Ecto neural progenitor cell (in vitro differentiated cells): ENCODE results near the gene RNF220.

ENCODE experiments used
- DNase-seq: peaks from one replicate; pipeline ENCODE4 v3.0.0-alpha.2; 2018; ENCODE audit warnings: low spot score

RNF220 gene

GRCh38 chr1:44611419-44611818, 206.4 kb downstream of the RNF220 start:
- no peak for DNase-seq

DNA sequence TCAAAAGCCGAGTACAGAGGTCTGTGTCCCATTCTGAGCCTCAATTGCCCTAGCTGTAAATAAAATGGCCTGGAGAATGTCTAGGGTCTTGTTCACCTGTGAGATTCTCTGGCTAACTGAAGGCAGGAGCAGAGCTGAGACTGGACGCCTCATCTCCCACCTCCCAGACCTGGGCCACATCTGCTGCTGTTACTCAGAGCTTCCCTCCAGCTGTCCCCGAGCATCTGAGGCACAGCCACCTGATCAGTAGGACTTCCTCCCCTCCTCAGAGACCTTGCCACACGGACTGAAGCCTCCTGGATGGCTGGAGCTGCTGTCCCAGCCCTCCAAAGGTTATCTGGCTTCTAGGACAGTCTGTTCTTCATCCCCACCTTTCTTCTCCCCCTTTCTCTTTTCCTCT, 206.8 kb downstream of the RNF220 start:
- DNase-seq, result no peak

- no peak for DNase-seq
These were observed 208.9 kb downstream of the RNF220 start for GRCh38 chr1:44613941-44614340.

DNA sequence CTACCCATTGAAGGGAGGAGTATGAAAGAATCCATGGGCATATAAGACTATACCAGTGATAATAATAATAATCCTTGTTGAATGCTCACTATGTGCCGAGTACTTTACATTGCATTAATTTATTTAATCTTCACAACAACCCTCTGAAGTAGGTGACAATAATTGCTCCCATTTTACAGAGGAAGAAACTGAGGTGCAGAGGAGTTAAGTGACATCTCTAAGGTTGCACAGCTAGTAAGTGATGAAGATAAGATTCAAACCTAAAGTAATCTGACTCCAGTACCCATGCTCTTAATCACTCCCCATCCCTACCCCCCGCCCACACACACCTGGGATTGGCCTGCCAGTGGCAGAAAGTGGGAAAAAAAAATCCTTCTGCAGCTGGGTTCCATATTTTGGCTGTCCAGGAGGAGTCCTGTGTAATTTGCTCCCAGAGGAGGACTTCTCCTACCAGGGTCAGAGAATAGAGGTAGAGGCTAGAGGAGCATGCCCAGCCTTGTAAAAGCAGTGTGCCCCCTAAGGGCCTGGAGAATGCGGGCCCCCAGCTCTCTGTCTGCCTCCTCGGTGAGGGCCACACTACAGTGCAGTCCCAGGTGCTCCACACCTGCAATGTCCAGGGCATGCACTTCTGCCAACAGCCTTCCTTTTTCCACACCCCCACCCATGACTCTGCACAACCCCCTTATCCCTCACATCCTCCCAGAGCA, 211.4 kb downstream of the RNF220 start:
- DNase-seq, result no peak

DNA sequence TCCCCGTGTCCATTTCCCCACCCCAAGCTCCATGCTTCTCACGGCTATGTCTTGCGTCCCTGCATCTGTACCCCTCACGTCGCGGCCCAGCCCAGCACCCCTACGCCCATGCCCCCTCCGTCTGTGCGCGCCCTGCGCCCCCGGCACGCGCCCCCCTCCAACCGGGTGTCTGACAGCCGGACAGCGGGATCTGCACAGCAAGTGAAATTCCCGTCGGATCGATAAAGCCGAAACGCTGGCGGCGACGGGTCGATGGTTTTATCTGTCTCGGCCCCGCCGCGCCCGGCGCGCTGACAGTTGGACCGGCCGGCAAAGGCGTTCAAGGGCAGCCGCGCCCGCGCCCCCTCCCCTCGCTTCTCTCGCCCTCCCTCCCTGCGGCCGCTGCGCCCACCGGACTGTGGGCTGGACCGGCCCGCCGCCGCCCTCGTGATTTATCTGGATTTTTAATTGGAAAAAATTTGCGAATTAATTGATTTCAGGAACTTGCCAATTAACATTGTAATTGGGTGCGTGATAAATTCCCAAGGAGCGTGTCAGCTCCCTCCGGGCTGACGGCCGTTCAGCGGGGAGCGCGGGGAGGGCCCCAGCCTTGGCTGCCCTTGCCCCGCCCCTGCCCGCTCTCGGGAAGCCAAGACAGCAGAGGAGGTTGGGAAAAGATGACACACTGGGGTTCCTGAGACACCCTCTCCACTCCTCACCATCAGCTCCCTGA, 212.1 kb downstream of the RNF220 start:
- no peak for DNase-seq

- no peak for DNase-seq
These were observed 212.6 kb downstream of the RNF220 start for GRCh38 chr1:44617703-44618029.

DNA sequence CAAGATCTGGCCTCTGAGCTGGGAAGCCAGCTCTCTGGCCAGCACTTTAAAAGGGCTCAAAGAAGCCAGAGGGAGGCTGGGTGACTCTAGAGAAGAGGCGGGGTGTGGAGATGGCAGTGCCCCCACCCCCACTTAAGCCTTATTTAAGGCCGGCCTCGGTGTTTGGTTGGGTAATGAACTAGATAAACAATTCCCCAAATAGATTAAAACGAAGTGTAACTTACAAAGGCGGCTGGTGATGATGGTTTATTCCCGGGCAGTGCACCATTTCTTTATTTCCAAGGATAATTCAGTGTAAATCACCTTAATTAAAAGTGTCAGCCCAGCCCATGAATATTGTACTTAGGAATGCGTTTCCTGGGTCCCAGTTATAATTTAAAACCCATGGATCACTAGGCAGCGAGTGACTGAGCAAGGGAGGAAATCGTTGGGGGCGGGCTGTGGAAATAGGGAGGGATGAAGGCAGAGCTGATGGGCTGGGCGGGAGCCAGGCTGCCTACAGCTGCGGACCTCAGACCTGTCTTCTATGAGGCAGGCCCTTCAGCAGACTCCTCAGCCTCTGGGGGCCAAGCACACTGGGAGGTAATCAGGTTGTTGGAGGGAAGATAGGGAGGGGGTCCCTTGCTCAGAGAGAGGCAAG, 214.3 kb downstream of the RNF220 start:
- no peak for DNase-seq

GRCh38 chr1:44620072-44620471, 215.0 kb downstream of the RNF220 start:
- DNase-seq, result no peak

DNA sequence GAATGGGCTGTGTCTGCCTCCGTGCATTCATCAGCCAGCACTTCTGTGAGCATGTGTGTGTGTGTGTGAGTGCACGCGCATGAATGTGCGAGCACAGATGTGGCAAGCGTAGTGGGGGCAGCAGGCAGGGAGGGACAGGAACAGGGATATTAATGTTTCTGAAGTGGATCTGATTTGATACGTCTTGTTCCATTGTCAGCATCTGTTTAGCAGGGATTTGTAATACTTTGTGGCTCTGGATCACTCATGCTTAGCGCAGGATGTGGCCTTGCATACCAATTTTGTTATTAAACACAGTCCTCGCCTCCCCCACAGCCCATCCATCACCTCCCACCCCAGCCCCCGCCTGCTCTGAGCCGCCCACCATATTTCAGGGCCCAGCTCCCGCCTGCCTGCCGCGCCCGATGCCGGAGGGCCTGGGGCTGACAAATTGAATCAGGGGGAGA, 216.8 kb downstream of the RNF220 start:
- no peak for DNase-seq

DNA sequence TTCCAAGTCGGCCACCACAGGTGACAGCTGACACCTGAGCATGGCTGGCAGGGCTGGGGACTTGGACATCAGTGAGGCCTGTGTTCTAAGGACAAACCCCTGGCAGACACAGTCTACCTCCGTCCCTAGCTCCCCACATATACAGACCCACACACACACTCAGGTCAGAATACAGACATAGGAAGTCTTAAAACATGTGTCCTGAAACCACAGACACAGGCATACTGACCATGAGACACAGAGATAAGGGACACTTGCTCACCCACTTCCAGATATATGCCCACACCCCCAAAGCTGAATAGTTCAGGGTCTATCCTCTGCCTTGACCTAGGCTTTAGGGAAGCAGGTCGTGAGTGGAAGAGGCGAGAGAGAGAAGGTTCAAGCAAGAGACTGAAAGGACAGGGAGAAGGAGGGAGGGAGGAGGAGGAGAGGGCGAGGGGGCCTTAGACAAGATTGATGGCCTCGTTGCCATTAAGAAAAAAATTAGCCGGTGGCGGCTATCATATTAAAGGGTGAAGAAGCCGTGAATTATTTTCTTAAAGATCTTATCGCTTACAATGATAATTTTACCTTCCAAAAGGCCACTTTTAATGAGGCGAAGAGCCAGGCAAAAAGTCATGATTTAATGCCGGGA, 219.3 kb downstream of the RNF220 start:
- no peak for DNase-seq

DNA sequence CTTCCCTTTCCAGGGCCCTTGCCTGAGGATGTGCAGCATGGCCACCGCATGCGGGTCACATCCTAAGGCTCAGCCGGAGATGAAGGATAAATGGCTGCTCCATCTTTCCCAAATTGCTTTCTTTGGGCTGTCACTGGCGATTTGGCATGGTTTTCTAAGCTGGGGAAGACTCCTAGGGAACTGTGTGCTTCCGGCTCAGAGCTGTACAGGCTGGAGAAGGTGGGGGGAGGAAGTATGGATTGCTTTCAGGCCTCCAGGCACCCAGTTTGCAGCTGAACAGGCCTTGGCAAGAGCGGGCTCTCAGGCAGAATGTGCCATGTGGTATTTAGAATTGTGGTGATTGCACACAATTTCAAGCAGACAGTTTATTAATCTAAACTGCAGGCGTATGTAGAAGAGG, 220.3 kb downstream of the RNF220 start:
- no peak for DNase-seq

DNA sequence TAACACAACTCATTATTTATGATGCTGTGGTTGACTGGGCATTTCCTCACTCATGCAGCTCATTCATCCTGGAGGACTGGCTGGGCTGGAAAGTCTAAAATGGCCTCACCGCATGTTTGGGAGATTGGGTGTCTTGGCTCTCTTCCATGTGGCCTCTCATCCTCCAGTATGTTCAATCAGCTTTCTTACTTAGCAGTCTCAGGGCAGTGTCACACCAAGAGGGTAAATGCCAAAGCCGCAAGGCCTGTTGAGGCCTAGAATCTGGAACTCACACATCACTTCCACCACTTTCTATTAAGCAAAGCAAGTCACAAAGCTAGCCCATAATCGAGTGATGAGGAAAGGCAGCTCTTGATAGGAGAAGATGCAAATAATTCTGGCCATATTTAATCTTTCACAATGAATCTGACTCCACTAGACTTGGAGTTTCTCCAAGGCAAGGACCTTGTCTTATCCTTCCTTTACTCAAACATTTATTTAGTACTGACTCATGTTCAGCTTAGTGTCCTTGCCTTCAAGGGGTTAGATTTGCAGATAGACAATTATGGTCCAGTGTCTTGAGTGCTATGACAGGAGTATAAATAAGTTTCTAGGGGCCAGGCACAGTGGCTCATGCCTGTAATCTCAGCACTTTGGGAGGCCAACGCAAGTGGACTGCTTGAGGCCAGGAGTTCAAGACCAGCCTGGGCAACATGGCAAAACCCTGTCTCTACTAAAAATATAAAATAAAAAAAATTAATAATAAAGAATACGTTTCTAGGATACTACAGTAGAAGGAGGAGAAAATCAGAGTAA, 224.1 kb downstream of the RNF220 start:
- no peak for DNase-seq

DNA sequence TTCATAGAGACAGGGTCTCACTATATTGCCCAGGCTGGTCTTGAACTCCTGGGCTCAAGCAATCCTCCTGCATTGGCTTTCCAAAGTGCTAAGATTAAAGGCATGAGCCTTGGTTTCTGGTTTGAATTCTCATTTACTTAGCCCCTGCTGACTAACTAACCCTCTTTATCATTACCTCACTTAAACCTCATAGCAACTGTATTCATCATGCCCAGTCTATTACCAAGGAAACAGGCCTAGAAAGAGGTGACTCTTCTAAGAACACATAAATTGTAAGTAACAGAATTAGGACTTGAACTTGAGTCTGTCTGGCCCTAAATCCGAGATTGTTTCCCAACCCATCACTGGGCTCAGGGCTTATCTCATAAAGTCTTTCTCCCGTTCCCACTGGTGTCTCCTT, 225.1 kb downstream of the RNF220 start:
- no peak for DNase-seq

DNA sequence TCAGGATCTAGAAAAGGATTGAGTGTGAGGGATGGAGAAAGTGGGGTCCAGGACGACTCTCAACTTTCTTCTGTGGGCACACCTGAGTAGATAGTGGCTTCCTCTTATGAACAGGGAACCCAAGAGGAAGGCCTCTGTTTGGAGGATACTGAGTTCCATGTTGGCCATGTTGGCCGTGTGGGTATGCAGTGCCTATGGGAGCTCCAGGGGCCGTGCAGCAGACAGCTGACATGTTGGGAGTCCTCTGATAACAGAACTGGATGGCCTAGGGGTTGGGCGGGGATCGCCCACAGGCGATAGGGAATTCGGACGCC, 226.2 kb downstream of the RNF220 start:
- DNase-seq, result no peak

DNA sequence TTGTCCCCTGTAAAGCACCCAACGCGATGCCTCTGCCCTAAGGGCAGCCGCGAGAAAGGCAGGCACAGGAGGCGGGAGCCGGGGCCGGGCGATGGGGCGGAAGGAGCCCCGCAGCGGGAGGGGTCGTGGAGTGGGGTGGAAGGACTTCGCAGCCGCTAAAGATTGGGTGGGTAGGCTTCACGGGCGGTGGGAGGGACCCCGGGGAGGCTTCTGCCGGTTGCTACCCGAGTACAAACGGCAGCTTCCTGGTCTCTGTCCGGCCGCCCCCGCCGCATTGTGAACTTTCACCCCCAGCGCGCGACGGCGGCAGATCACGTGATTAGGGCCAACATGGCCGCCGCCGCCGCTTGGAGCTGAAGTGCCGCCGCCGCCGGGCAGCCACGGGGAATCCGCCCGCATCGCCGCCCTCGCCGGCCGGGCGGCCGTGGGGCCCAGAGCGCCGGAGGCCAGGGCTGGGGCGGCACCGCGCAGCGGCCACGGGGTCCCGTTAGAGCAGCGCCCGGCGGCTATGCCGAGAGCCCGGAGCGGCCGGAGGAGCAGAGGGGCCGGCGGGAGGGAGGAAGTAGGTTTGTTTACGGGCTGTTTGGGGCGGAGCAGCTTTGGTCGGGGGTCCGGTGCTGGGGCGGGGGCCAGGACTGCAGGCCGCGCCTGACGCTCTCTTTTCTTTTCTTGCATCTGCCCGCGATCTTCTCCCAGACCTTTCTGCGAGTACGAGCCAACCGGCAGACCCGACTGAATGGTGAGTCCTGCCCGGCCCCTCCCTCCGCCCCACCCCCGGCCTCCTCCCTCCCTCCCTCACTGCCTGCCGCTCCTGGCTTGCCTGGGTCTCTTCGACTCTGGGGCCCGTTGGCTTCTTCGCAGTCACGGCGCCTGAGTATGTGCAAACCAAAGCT, 226.8 kb downstream of the RNF220 start:
- peak; percentile 94 for DNase-seq

- no peak for DNase-seq
These were observed 227.5 kb downstream of the RNF220 start for GRCh38 chr1:44632598-44632997.

- DNase-seq, result no peak
These were observed 229.6 kb downstream of the RNF220 start for GRCh38 chr1:44634606-44635189.

DNA sequence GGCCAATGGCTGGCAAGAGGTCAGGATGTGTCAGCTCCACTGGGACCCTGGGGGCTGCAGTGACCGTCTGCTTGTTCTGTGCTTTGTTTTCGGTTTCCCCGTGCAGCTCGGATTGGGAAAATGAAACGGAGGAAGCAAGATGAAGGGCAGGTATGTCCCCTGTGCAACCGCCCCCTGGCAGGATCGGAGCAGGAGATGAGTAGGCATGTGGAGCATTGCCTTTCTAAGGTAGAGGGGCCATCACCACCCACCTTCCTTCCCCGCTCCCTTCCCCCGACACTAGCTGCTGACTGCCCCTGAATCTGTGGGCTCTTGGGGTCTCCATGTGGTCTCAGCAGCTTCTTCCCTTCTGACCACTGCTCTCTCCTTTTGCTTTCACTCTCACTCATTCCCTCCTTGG, 230.4 kb downstream of the RNF220 start:
- no peak for DNase-seq

DNA sequence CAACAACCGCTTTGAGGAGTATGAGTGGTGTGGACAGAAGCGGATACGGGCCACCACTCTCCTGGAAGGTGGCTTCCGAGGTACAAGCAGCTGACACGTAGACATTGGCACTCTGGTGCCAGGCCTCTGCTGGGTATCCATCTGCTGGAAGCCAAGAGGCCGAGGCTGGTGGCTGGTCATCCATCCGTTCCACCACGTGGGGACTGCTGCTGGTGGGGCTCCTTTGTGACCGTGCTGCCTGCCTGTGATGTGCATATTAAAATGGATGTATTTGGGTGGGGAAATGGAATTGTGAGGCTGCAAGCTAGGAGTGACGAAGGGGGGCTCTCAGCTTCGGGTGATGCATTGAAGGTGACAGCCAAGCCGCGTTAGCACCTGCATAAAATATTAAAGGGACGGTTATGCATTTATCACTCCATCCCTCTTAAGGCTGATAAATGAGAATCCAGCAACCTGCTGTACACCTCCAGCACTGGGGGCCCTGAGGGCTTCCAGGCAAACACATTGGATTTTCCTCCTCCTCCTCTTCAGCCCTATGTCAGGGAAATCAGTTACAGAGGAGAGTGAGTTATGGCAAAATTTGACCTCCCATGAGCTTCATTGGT, 231.1 kb downstream of the RNF220 start:
- DNase-seq, result no peak
